Panc1 (cell line): ENCODE results near the gene RAD52. TPM values are rescaled to one million over a fixed set of nuclear protein-coding genes. Genes with fewer than 3 reads are reported as not detected.

Experiments used
- ATAC-seq: fragments of 200-7000 bp; cut with Tn5 transposase; 2 replicates; pipeline ENCODE4 v1.9.1; 2020; ENCODE audit warnings: mild to moderate bottlenecking, moderate library complexity
- BruUV-seq: library from RNA; stranded (reverse); fragments of 400-500 nt; replicated peaks from 2 replicates; lab custom pipeline; 2021; lab: Mats Ljungman, UMichigan
- CTCF ChIA-PET: fragments of 300-600 bp; sonication (Branson Sonifier 250); formaldehyde crosslinking; loops from one replicate; lab custom pipeline; 2022; ENCODE audit warnings: antibody characterized with exemption; lab: Charles Lee
- POLR2A ChIA-PET: fragments of 300-600 bp; sonication (Branson Sonifier 250); formaldehyde crosslinking; loops from one replicate; lab custom pipeline; 2022; ENCODE audit warnings: antibody characterized with exemption; lab: Charles Lee
- DNase-seq: peaks from one replicate; pipeline ENCODE4 v3.0.0-alpha.2; 2010; ENCODE audit warnings: low read depth, low spot score
- H3K27ac ChIP-seq: 2 replicates; pipeline ENCODE4 v1.5.1; 2011; ENCODE audit warnings: mild to moderate bottlenecking, low read length, inconsistent platforms
- H3K27me3 ChIP-seq: fragments of 200-500 bp; sonication (Bioruptor generic); 2 replicates; pipeline ENCODE4 v1.6.0; 2014; ENCODE audit warnings: low read length, inconsistent platforms; ENCODE audit not compliant: control insufficient read depth, insufficient read depth
- H3K36me3 ChIP-seq: fragments of 200-500 bp; sonication (Bioruptor generic); 2 replicates; pipeline ENCODE4 v1.5.1; 2014; ENCODE audit warnings: inconsistent platforms, mild to moderate bottlenecking, low read length, moderate library complexity; ENCODE audit not compliant: control insufficient read depth, insufficient read depth
- H3K4me1 ChIP-seq: 2 replicates; pipeline ENCODE4 v1.5.1; 2011; ENCODE audit warnings: inconsistent platforms, mild to moderate bottlenecking, low read length, moderate library complexity; ENCODE audit not compliant: control insufficient read depth, insufficient read depth
- H3K4me3 ChIP-seq, 2 experiments: 2 replicates each; pipeline ENCODE4 v1.5.1; 2011 to 2012; ENCODE audit warnings: low read depth in 2 of 2, low read length in 2 of 2, mild to moderate bottlenecking in 2 of 2, inconsistent platforms in 1 of 2, moderate library complexity in 1 of 2
- H3K9me3 ChIP-seq: fragments of 200-500 bp; sonication (Bioruptor generic); 2 replicates; pipeline ENCODE4 v1.5.1; 2014; ENCODE audit warnings: low read depth, mild to moderate bottlenecking, inconsistent platforms, low read length, moderate library complexity; ENCODE audit not compliant: control insufficient read depth, insufficient read depth
- CTCF ChIP-seq: fragments of 450-650 bp; IDR thresholded peaks from 2 replicates; pipeline ENCODE4 v1.5.1; 2017; ENCODE audit warnings: mild to moderate bottlenecking
- POLR2AphosphoS5 ChIP-seq: IDR thresholded peaks from 2 replicates; pipeline ENCODE4 v1.6.1; 2012; ENCODE audit warnings: mild to moderate bottlenecking, low read depth, low read length, moderate library complexity
- REST ChIP-seq, 2 experiments: IDR thresholded peaks; 2 replicates each; pipeline ENCODE4 v1.6.1; 2011 to 2012; ENCODE audit warnings: low read depth in 2 of 2, control low read depth in 1 of 2, low read length in 1 of 2, mild to moderate bottlenecking in 1 of 2, moderate library complexity in 1 of 2; ENCODE audit not compliant: insufficient read depth in 1 of 2
- SIN3A ChIP-seq: IDR thresholded peaks from 2 replicates; pipeline ENCODE4 v1.6.1; 2012; ENCODE audit warnings: low read depth, mild to moderate bottlenecking, low read length, moderate library complexity, borderline replicate concordance; ENCODE audit not compliant: insufficient read depth
- TCF7L2 ChIP-seq: IDR thresholded peaks from 2 replicates; pipeline ENCODE4 v1.6.1; 2011; ENCODE audit warnings: mild to moderate bottlenecking, low read depth, low read length, inconsistent platforms
- in situ Hi-C: cut with HindIII; loops from 2 replicates; pipeline ENCODE4 v1.10.0; 2016; ENCODE audit warnings: low sequenced_read_pairs, low pct_unique_long_range_greater_than_20kb
- intact Hi-C: fragments of 100-400 bp; cut with micrococcal nuclease; formaldehyde crosslinking; loops from one replicate; pipeline ENCODE4 v1.10.0; 2022; ENCODE audit not compliant: unreplicated experiment
- total RNA-seq: library from RNA; stranded (reverse); gene quantifications from one replicate; pipeline ENCODE4 v1.2.1, GENCODE V29; 2021; ENCODE audit not compliant: unreplicated experiment

The RAD52 gene
- total RNA-seq, 1 experiment from 2014 or later, result 15.8 TPM

GRCh38 chr12:989751-990660, 40.5 kb upstream of the RAD52 start:
- POLR2A ChIA-PET, result no interaction called here
- in situ Hi-C loops (no loop called here), intact Hi-C loops (loop anchor here (10.0 kb wide), 1 partner anchor 105 kb away; no protein-coding TSS in a partner anchor)
- DNase-seq (no peak), ATAC-seq (peak; percentile 50)
- peak overlapping the region; percentile 69 to 80 for H3K4me3 ChIP-seq
- TF ChIP-seq CTCF (no peak), SIN3A (no peak), POLR2AphosphoS5 (no peak), REST (IDR thresholded peaks at IDR 0.05; ENCODE audit: insufficient read depth in 1 of 2, low read depth in 2 of 2, low read length in 1 of 2) (no peak), TCF7L2 (no peak)
- peak overlapping the region; percentile 95 for H3K27ac ChIP-seq
- CTCF ChIA-PET, result interaction anchor here (0.6 kb wide), 1 partner anchor 22 kb away, joined by 3 read pairs; no protein-coding TSS in a partner anchor
- TSS peak; percentile 75 for BruUV-seq
- no peaks in the 10 kb centered on the region for H3K36me3 ChIP-seq
- H3K27me3 ChIP-seq, result no peaks in the 10 kb centered on the region
- no peaks in the 10 kb centered on the region for H3K9me3 ChIP-seq
- peaks cover 20% of the 10 kb centered on the region for H3K4me1 ChIP-seq

- ChIA-PET POLR2A (no interaction called here), CTCF (no interaction called here)
- DNase-seq (no peak), ATAC-seq (no peak)
- in situ Hi-C loops (no loop called here), intact Hi-C loops (no loop called here)
- H3K4me3 ChIP-seq, result peak overlapping the region; percentile 69 to 80; a peak in 3 of 4 replicates
- H3K9me3 ChIP-seq, result no peaks in the 10 kb centered on the region
- TF ChIP-seq REST (IDR thresholded peaks at IDR 0.05; ENCODE audit: insufficient read depth in 1 of 2, low read depth in 2 of 2, low read length in 1 of 2), result no peak
- TF ChIP-seq TCF7L2, result no peak
- no peak for TF ChIP-seq SIN3A
- TF ChIP-seq CTCF, result no peak
- TF ChIP-seq POLR2AphosphoS5, result no peak
- no peaks in the 10 kb centered on the region for H3K36me3 ChIP-seq
- H3K4me1 ChIP-seq, result peaks cover 20% of the 10 kb centered on the region
- BruUV-seq, result no TSS peak
- H3K27ac ChIP-seq, result peak overlapping the region; percentile 95
- no peaks in the 10 kb centered on the region for H3K27me3 ChIP-seq
Measured at GRCh38 chr12:989051-989450, 39.6 kb upstream of the RAD52 start.
